ENCODE measurements around the gene IFT27. TPM values are rescaled to one million over a fixed set of nuclear protein-coding genes. Genes with fewer than 3 reads are reported as not detected.

IFT27 gene
- total RNA-seq, 1 experiment from 2014 or later = 23.2 TPM

DNA sequence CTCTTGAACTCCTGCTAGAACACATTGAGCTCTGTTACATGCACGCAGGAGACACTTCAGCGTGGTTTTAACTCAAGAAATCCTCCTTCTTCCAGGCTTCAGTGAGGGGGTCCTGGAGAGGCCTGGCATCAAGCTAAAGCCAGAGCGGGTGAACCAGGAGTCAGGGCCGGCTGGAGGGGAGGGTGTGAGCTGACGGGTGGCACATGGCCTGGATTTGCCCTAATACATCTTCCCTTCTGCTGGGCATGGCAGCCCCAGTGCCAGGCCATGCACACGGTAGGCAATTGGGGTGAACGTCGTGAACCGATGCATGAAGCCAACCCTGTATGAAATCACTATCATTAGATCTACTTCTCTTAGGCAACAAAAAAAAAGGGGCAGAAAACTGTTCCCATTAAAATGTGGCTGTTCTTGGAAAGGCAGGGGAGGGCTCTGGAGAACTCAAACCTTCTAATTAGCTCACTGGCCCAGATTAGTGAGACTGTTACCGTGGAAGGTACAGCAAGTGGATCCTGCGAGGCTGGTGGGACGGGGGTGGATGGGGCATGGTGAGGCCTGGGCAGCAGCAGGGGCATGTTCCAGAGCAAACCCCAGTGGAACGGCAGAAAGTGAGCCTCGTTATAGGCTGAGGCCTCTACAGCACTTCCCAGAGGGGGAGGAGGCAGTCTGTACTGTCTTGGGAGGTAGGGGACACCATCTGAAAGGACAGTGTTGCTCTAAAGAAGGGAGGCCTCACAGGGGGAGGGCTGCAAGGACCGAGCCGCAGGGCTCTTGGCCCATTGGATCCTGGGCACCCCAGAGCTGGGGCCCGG lies 10.6 kb downstream of the IFT27 start:
- H3K9me3 ChIP-seq (ENCODE audit: control insufficient read depth in 1 of 2, insufficient read depth in 1 of 2, low read depth in 1 of 2, low read length in 2 of 2) = no peaks in the 10 kb centered on the region
- no peaks in the 10 kb centered on the region for H3K79me2 ChIP-seq (ENCODE audit: insufficient read depth, low read length)
- RAD21 ChIA-PET (ENCODE audit: low non-redundant PET in 1 of 2, low total read pairs in 2 of 2, uncharacterized antibody in 2 of 2, unreplicated experiment in 2 of 2) = no interaction called here
- no peak overlapping the region for H3K4me2 ChIP-seq (ENCODE audit: low read length)
- H3K9me2 ChIP-seq (ENCODE audit: insufficient read depth) = no peaks in the 10 kb centered on the region
- no peak overlapping the region for H2AFZ ChIP-seq (ENCODE audit: low read depth, low read length, poor library complexity, severe bottlenecking)
- CTCF ChIA-PET = no interaction called here
- ATAC-seq (no peak), DNase-seq (ENCODE audit: low read depth, low spot score) (no peak)
- BruUV-seq (replicated peaks) = no TSS peak
- intact Hi-C loops (cut with micrococcal nuclease) = no loop called here
- H3K27ac ChIP-seq (ENCODE audit: low read depth, low read length) = no peak overlapping the region
- no peak overlapping the region for H3K9ac ChIP-seq (ENCODE audit: low read length)
- H4K20me1 ChIP-seq (ENCODE audit: insufficient read depth) = no peaks in the 10 kb centered on the region
- H3K4me3 ChIP-seq (replicated peaks in 1 of 2; ENCODE audit: low read depth in 1 of 2, low read length in 2 of 2) = no peak overlapping the region
- no peaks in the 10 kb centered on the region for H3K27me3 ChIP-seq (ENCODE audit: insufficient read depth, low read length)
- peaks cover 0 to 7% of the 10 kb centered on the region in 2 experiments; a peak in 1 of 4 replicates for H3K4me1 ChIP-seq (ENCODE audit: control insufficient read depth in 1 of 2, insufficient read depth in 2 of 2, low read length in 2 of 2)
- POLR2A ChIA-PET = interaction anchor here (1.1 kb wide), 1 partner anchor 11 kb away, joined by 5 read pairs; the partner anchor contains the start of gene IFT27
- no peaks in the 10 kb centered on the region; a peak in 1 of 4 replicates for H3K36me3 ChIP-seq (ENCODE audit: control insufficient read depth in 1 of 2, insufficient read depth in 2 of 2, low read length in 2 of 2)
- TF ChIP-seq SP1 (IDR thresholded peaks at IDR 0.05; ENCODE audit: low read depth) = no peak
- TF ChIP-seq, protein P1, sequence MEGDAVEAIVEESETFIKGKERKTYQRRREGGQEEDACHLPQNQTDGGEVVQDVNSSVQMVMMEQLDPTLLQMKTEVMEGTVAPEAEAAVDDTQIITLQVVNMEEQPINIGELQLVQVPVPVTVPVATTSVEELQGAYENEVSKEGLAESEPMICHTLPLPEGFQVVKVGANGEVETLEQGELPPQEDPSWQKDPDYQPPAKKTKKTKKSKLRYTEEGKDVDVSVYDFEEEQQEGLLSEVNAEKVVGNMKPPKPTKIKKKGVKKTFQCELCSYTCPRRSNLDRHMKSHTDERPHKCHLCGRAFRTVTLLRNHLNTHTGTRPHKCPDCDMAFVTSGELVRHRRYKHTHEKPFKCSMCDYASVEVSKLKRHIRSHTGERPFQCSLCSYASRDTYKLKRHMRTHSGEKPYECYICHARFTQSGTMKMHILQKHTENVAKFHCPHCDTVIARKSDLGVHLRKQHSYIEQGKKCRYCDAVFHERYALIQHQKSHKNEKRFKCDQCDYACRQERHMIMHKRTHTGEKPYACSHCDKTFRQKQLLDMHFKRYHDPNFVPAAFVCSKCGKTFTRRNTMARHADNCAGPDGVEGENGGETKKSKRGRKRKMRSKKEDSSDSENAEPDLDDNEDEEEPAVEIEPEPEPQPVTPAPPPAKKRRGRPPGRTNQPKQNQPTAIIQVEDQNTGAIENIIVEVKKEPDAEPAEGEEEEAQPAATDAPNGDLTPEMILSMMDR (IDR thresholded peaks at IDR 0.05 in 2 of 3, conservative IDR thresholded peaks at IDR 0.05 in 1 of 3; ENCODE audit: borderline replicate concordance in 1 of 3, insufficient read depth in 1 of 3, low read depth in 2 of 3, low read length in 2 of 3) = no peak

DNA sequence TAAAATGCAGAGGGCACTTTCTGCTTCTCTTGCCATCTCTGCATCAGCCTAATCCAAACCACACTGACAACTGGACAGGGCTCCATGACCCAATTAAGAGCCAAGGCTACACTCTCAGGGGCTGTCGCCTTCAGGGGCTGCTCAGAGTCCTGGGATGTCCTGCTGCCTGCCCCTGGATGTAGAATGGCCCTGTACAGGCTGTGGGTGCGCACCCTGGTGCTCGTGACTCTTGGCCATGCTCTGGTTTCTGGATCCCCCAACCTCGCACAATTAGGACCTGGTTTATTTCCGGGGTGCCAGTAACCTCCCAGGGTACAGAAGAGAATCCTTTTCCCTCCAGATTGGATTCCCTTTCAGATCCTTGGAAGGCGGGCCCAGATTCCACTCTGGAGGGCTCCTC lies 11.3 kb downstream of the IFT27 start:
- no peaks in the 10 kb centered on the region for H3K27me3 ChIP-seq (ENCODE audit: insufficient read depth, low read length)
- CTCF ChIA-PET = interaction anchor here (0.9 to 1.0 kb wide), 2 partner anchors 9 to 12 kb away, joined by 3 to 4 read pairs; no protein-coding TSS in a partner anchor
- TF ChIP-seq SRF (IDR thresholded peaks at IDR 0.05; ENCODE audit: low read depth) = no peak
- no peak for TF ChIP-seq SP1 (IDR thresholded peaks at IDR 0.05; ENCODE audit: low read depth)
- TF ChIP-seq POLR2A (IDR thresholded peaks at IDR 0.05; ENCODE audit: borderline replicate concordance, extremely low read depth, insufficient read depth, insufficient read length) = no peak
- TF ChIP-seq EZH2phosphoT487 (IDR thresholded peaks at IDR 0.05; ENCODE audit: borderline replicate concordance) = no peak
- no peak for TF ChIP-seq ZFX (IDR thresholded peaks at IDR 0.05)
- TF ChIP-seq, protein P2, sequence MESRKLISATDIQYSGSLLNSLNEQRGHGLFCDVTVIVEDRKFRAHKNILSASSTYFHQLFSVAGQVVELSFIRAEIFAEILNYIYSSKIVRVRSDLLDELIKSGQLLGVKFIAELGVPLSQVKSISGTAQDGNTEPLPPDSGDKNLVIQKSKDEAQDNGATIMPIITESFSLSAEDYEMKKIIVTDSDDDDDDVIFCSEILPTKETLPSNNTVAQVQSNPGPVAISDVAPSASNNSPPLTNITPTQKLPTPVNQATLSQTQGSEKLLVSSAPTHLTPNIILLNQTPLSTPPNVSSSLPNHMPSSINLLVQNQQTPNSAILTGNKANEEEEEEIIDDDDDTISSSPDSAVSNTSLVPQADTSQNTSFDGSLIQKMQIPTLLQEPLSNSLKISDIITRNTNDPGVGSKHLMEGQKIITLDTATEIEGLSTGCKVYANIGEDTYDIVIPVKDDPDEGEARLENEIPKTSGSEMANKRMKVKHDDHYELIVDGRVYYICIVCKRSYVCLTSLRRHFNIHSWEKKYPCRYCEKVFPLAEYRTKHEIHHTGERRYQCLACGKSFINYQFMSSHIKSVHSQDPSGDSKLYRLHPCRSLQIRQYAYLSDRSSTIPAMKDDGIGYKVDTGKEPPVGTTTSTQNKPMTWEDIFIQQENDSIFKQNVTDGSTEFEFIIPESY (IDR thresholded peaks at IDR 0.05; ENCODE audit: extremely low read depth, insufficient replicate concordance, low read length) = no peak
- TF ChIP-seq CBX3 (IDR thresholded peaks at IDR 0.05; ENCODE audit: low read depth) = no peak
- TF ChIP-seq YY1 (IDR thresholded peaks at IDR 0.05; ENCODE audit: extremely low read depth, insufficient replicate concordance, low read depth, low read length) = no peak
- TF ChIP-seq POLR2AphosphoS5 (IDR thresholded peaks at IDR 0.05; ENCODE audit: low read depth, low read length) = no peak
- TF ChIP-seq, protein P3, sequence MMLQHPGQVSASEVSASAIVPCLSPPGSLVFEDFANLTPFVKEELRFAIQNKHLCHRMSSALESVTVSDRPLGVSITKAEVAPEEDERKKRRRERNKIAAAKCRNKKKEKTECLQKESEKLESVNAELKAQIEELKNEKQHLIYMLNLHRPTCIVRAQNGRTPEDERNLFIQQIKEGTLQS (IDR thresholded peaks at IDR 0.05) = no peak
- TF ChIP-seq, protein P1 (IDR thresholded peaks at IDR 0.05 in 2 of 3, conservative IDR thresholded peaks at IDR 0.05 in 1 of 3; ENCODE audit: borderline replicate concordance in 1 of 3, insufficient read depth in 1 of 3, low read depth in 2 of 3, low read length in 2 of 3) = no peak

More for the DNA sequence above, 11.3 kb downstream of the IFT27 start:
- RAD21 ChIA-PET (ENCODE audit: low non-redundant PET in 1 of 2, low total read pairs in 2 of 2, uncharacterized antibody in 2 of 2, unreplicated experiment in 2 of 2) = no interaction called here
- BruUV-seq (replicated peaks) = no TSS peak
- Histone ChIP-seq H3K9ac (ENCODE audit: low read length) (no peak overlapping the region), H3K9me2 (ENCODE audit: insufficient read depth) (no peaks in the 10 kb centered on the region), H3K4me1 (ENCODE audit: control insufficient read depth in 1 of 2, insufficient read depth in 2 of 2, low read length in 2 of 2) (peaks cover 0 to 7% of the 10 kb centered on the region in 2 experiments; a peak in 1 of 4 replicates), H3K4me2 (ENCODE audit: low read length) (no peak overlapping the region), H2AFZ (ENCODE audit: low read depth, low read length, poor library complexity, severe bottlenecking) (no peak overlapping the region), H4K20me1 (ENCODE audit: insufficient read depth) (no peaks in the 10 kb centered on the region), H3K36me3 (ENCODE audit: control insufficient read depth in 1 of 2, insufficient read depth in 2 of 2, low read length in 2 of 2) (no peaks in the 10 kb centered on the region; a peak in 1 of 4 replicates), H3K27ac (ENCODE audit: low read depth, low read length) (no peak overlapping the region), H3K4me3 (replicated peaks in 1 of 2; ENCODE audit: low read depth in 1 of 2, low read length in 2 of 2) (no peak overlapping the region), H3K9me3 (ENCODE audit: control insufficient read depth in 1 of 2, insufficient read depth in 1 of 2, low read depth in 1 of 2, low read length in 2 of 2) (no peaks in the 10 kb centered on the region), H3K79me2 (ENCODE audit: insufficient read depth, low read length) (no peaks in the 10 kb centered on the region)
- ATAC-seq (no peak), DNase-seq (ENCODE audit: low read depth, low spot score) (no peak)
- intact Hi-C loops (cut with micrococcal nuclease) = no loop called here
- POLR2A ChIA-PET = no interaction called here

Data from HCT116 (cell line).